HG02678 (cell line): ENCODE results near the gene SLC35F1.

Experiments
- ATAC-seq: cut with Tn5 transposase; IDR thresholded peaks from one replicate; pipeline ENCODE4 v1.9.1; 2021; ENCODE audit warnings: mild to moderate bottlenecking, moderate library complexity; ENCODE audit not compliant: unreplicated experiment

The SLC35F1 gene

GRCh38 chr6:118305081-118305480 lies 398.0 kb downstream of the SLC35F1 start:
- ATAC-seq: no peak

GRCh38 chr6:118306392-118307238 lies 399.6 kb downstream of the SLC35F1 start:
- ATAC-seq: no peak

GRCh38 chr6:118307581-118307980 lies 400.5 kb downstream of the SLC35F1 start:
- ATAC-seq: no peak

- no peak for ATAC-seq
Measured at GRCh38 chr6:118309337-118310093, 402.5 kb downstream of the SLC35F1 start.

- ATAC-seq: no peak
Measured at GRCh38 chr6:118313208-118313607, 406.1 kb downstream of the SLC35F1 start.

GRCh38 chr6:118313762-118314161 lies 406.7 kb downstream of the SLC35F1 start:
- ATAC-seq: no peak

GRCh38 chr6:118316796-118317384 lies 409.8 kb downstream of the SLC35F1 start:
- ATAC-seq: peak; percentile 72

GRCh38 chr6:118317581-118318563 lies 410.8 kb downstream of the SLC35F1 start:
- ATAC-seq: peak; percentile 13

GRCh38 chr6:118318648-118319047 lies 411.6 kb downstream of the SLC35F1 start:
- no peak for ATAC-seq

GRCh38 chr6:118319416-118319815 lies 412.4 kb downstream of the SLC35F1 start:
- ATAC-seq: no peak

- no peak for ATAC-seq
Measured at GRCh38 chr6:118319894-118320649, 413.0 kb downstream of the SLC35F1 start.

GRCh38 chr6:118320652-118321051 lies 413.6 kb downstream of the SLC35F1 start:
- no peak for ATAC-seq

GRCh38 chr6:118324116-118324515 lies 417.1 kb downstream of the SLC35F1 start:
- no peak for ATAC-seq

GRCh38 chr6:118325220-118325860 lies 418.3 kb downstream of the SLC35F1 start:
- ATAC-seq: no peak

- ATAC-seq: no peak
Measured at GRCh38 chr6:118326712-118327111, 419.6 kb downstream of the SLC35F1 start.

- no peak for ATAC-seq
Measured at GRCh38 chr6:118327237-118327636, 420.2 kb downstream of the SLC35F1 start.

GRCh38 chr6:118333772-118334171 lies 426.7 kb downstream of the SLC35F1 start:
- no peak for ATAC-seq

- no peak for ATAC-seq
Measured at GRCh38 chr6:118334634-118335033, 427.6 kb downstream of the SLC35F1 start.

GRCh38 chr6:118335325-118335816 lies 428.3 kb downstream of the SLC35F1 start:
- ATAC-seq: no peak
